Muscle layer of colon (tissue), 2 donors: ENCODE data around the gene POP4.
"Not testable (repeated sequence)": the region's sequence is repeated elsewhere in the genome, so short reads cannot be mapped to it uniquely, and the experiment has no call there.

Experiments
- H3K27ac ChIP-seq: one replicate; pipeline ENCODE4 v1.7.0; 2013; ENCODE audit warnings: low read depth, mild to moderate bottlenecking, low read length, moderate library complexity
- H3K27me3 ChIP-seq, 2 donors: one replicate each; pipeline ENCODE4 v1.7.0; 2013; ENCODE audit warnings: low read length in 2 of 2, mild to moderate bottlenecking in 2 of 2; ENCODE audit not compliant: insufficient read depth in 2 of 2, control insufficient read depth in 1 of 2
- H3K36me3 ChIP-seq: one replicate; pipeline ENCODE4 v1.7.0; 2013; ENCODE audit warnings: mild to moderate bottlenecking, low read length; ENCODE audit not compliant: insufficient read depth
- H3K4me1 ChIP-seq: one replicate; pipeline ENCODE4 v1.7.0; 2013; ENCODE audit warnings: mild to moderate bottlenecking, low read length; ENCODE audit not compliant: insufficient read depth
- H3K4me3 ChIP-seq, 2 donors: one replicate each; pipeline ENCODE4 v1.7.0; 2013; ENCODE audit warnings: low read length in 2 of 2, low read depth in 1 of 2, mild to moderate bottlenecking in 1 of 2, moderate library complexity in 1 of 2
- H3K9ac ChIP-seq: one replicate; pipeline ENCODE4 v1.7.0; 2013; ENCODE audit warnings: low read length
- H3K9me3 ChIP-seq: one replicate; pipeline ENCODE4 v1.7.0; 2013; ENCODE audit warnings: mild to moderate bottlenecking, low read length
- donor health status: abdominal sarcoma.
- donor health status: Adenocarcinoma of cecum.

POP4 gene, protein sequence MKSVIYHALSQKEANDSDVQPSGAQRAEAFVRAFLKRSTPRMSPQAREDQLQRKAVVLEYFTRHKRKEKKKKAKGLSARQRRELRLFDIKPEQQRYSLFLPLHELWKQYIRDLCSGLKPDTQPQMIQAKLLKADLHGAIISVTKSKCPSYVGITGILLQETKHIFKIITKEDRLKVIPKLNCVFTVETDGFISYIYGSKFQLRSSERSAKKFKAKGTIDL

DNA sequence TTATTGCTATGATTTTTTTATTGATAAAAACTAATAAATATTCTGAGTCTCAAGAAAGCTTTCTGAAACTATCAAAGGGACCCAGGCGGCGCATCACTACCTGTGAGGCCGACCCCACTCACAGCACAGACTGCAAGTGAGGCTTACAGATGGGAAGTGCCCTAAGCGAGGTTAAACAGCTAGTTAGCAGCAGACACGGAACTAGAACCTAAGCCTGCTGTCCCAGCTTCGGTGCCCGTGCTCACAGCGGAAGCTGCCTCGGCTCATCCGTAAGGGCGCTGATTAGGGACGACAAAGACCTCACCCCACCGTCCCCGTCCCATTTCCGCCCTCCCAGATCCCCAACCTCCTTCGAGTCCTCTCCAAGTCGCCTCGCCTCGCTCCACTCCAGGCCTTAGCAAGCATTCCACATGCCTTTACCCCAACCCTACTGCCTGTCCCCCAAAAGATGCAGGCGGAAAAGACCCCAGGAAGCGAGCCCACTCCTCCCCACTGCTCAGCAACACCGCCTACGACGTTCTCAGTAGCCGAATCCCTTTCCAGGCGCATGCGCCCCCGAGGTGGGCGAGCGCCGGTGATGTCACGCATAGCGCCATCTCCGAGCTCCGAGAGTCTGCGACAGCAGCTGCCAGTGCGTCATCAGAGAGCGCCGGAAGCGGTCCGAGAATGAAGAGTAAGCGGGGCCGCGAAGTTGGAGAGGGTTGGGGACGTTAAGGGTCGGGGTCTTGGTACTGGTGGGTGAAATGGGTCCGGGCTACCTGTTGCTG, at the start of gene POP4:
Gene POP4, plus strand, starts transcription at position 631 of the 767 bp plus-strand sequence. Its CDS starts 36 bp downstream, at position 667.
- Histone ChIP-seq H3K9ac (peak within 1 kb of the TSS; percentile 89), H3K27me3 (no peaks in the 10 kb centered on the region), H3K27ac (peak within 1 kb of the TSS; percentile 97), H3K4me1 (peaks cover 9% of the 10 kb centered on the region), H3K36me3 (peaks cover 14% of the 10 kb centered on the region), H3K9me3 (no peaks in the 10 kb centered on the region), H3K4me3 (peak within 1 kb of the TSS; percentile 93 to 99)

DNA sequence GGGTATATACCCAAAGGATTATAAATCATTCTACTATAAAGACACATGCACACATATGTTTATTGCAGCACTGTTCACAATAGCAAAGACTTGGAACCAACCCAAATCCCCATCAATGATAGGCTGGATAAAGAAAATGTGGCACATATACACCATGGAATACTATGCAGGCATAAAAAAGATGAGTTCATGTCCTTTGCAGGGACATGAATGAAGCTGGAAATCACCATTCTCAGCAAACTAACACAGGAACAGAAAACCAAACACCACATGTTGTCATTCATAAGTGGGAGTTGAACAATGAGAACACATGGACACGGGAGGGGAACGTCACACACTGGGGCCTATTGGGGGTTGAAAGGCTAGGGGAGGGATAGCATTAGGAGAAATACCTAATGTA, 47.0 kb upstream of the POP4 start:
- not testable (repeated sequence) for H3K27me3 ChIP-seq, H3K36me3 ChIP-seq, H3K9me3 ChIP-seq, H3K4me3 ChIP-seq, H3K9ac ChIP-seq, H3K27ac ChIP-seq, H3K4me1 ChIP-seq

DNA sequence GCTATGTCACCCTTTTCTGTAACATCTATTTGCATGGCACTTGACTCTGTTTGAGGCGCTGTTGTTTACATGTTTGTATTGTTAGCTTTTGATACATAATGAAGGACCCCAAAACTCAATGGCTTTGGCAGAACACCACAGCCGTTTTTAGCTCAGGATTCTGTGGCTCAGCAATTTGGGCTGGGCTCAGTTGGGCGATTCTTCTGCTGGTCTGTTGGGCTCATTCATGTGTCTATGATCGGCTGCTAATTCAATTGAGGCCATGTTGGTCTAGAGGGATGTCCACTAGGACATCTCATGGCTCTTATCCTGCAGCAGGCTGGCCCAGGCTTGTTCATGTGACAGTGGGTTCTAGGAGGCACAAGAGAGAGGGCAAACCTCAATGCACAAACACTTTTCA, 46.3 kb upstream of the POP4 start:
- Histone ChIP-seq H3K9ac (no peak overlapping the region), H3K4me1 (no peaks in the 10 kb centered on the region), H3K27ac (no peak overlapping the region), H3K36me3 (no peaks in the 10 kb centered on the region), H3K9me3 (peaks cover 8% of the 10 kb centered on the region), H3K4me3 (no peak overlapping the region), H3K27me3 (no peaks in the 10 kb centered on the region)

DNA sequence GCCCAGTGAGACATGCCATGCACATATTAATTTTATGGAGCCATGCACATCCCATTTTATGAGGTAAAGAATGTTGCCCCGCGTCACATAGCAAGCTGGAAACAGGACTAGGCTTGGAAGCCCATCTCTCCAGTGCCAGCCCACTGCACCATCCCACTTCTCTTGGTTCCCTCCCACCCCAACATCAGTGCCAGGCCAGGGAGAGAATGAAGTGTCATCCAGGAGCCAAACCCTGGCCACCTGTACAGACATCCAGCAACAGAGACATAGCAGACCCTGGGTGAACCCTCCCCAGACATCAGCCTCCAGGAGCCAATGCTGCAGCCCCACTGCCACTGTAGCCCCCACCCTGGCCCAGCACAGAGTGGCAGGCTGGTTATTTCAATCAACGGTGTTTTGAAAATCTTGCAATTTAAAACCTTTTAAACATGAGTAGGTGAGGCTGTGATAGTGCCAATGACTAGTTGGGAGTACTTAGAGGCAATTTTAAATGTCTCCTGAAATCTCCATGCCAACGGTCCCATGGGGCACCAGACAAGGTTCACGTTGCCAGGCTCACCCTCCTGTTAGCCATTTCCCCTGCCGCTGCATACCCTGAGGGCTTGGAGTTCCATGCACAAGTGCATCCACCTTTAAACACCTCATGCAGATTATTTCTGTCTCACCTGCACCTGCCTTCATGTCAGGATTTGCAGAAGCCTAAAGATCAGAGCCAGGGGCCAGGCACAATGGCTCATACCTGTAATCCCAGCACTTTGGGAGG, 45.6 kb upstream of the POP4 start:
- no peaks in the 10 kb centered on the region for H3K36me3 ChIP-seq
- H3K9me3 ChIP-seq, result peaks cover 8% of the 10 kb centered on the region
- H3K27me3 ChIP-seq, result no peaks in the 10 kb centered on the region
- H3K9ac ChIP-seq, result no peak overlapping the region
- H3K27ac ChIP-seq, result no peak overlapping the region
- H3K4me3 ChIP-seq, result no peak overlapping the region
- no peaks in the 10 kb centered on the region for H3K4me1 ChIP-seq

DNA sequence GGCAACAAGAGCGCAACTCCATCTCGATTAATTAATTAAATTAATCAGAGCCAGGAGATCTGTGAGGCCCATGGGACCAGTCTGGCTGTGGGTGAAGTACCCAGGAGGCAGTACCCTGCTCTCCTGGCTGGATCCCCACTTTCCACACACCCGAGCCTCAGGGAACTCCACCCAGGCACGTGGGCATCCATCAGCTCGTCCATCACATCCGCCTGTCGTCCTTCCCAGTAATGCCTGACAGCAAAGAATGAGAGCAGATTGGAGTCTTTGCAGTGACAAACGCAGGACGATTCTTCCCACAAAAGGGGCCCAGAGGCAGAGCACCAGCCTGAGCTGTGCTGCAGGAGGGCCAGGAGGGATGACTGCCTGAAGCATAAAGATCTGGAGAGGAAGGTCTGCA, 44.5 kb upstream of the POP4 start:
- no peaks in the 10 kb centered on the region for H3K36me3 ChIP-seq
- no peak overlapping the region for H3K9ac ChIP-seq
- H3K27ac ChIP-seq, result no peak overlapping the region
- peaks cover 0 to 5% of the 10 kb centered on the region in 2 donors for H3K27me3 ChIP-seq
- H3K9me3 ChIP-seq, result peaks cover 8% of the 10 kb centered on the region
- no peak overlapping the region for H3K4me3 ChIP-seq
- no peaks in the 10 kb centered on the region for H3K4me1 ChIP-seq

DNA sequence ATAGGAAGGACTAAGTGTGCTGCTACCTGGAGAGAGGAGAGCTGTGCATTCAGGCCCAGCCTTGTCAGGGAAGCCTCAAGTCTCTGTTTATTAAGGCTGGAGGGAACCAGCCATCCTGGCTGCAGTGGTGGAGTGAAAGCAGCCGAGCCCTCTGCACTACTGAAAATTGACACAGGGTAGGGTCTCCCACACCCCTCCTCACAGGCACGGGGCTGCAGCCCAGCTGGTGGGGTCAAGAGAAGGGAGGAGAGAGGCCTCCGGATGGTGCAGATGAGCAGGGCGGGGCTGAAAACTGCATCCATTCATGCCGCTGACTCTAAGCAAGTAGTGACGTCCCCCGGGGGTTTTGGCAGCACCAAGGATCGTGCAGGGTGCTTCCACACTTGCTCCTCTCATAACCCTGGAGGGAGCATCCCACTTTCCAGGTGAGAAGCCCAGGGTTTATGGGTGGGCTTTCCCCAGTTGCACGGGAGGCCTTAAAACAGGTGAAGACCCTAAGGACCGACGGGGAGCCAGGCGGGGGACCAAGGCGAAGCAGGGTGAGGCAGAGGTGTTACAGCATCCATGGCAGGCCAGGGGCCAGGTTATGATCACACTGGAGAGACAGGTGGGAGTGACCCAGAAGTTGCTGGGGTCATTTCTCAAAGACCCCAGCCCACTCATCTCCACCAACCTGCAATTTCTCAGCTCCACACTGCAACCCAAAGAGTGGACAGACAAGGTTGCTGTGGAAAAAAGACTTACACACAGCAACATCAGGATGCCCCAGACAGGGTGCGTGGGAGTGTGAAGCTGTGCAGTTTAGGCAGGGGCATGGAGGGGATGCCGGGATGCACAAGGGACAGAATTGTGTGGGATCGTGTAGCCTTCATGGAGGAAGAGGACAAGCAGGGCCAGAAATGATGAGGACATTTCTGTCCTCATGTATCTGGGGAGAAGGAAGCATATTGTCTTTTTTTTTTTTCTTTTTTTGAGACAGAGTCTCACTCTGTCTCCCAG, 43.5 kb upstream of the POP4 start:
- H3K9me3 ChIP-seq, result peaks cover 8% of the 10 kb centered on the region
- H3K27ac ChIP-seq, result no peak overlapping the region
- no peak overlapping the region for H3K9ac ChIP-seq
- H3K4me3 ChIP-seq, result no peak overlapping the region
- peaks cover 0 to 6% of the 10 kb centered on the region in 2 donors for H3K27me3 ChIP-seq
- H3K36me3 ChIP-seq, result no peaks in the 10 kb centered on the region
- H3K4me1 ChIP-seq, result no peaks in the 10 kb centered on the region

DNA sequence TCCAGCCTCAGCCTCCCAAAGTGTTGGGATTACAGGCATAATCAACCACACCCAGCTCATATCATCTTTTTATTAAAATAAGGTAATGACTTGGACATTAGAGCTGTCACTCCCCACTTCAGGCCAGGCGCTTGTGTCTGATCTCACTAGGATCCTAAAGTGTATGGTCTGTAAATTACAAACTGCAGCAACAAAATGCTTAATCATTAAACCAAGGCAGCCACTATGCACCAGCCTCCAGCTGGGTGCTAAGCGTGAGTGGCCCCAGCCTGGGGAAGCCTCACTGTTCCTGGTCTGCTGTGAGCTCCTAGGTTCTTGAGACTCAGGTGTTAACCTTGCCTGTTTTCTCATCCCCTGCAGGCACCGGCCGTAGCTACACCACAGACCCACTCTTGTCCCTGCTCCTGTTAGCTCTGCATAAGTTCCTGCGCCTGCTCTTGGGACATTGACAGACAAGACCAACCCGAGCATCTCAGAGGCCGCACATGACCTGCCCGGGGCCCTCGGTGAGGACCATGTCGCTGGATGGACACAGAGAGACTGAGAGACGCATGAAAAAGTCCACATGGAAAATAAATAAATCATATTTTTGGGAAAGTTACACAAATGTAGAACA, 42.5 kb upstream of the POP4 start:
- Histone ChIP-seq H3K4me1 (no peaks in the 10 kb centered on the region), H3K4me3 (no peak overlapping the region), H3K27ac (no peak overlapping the region), H3K27me3 (peaks cover 0 to 6% of the 10 kb centered on the region in 2 donors), H3K36me3 (no peaks in the 10 kb centered on the region), H3K9me3 (peaks cover 8% of the 10 kb centered on the region), H3K9ac (no peak overlapping the region)

DNA sequence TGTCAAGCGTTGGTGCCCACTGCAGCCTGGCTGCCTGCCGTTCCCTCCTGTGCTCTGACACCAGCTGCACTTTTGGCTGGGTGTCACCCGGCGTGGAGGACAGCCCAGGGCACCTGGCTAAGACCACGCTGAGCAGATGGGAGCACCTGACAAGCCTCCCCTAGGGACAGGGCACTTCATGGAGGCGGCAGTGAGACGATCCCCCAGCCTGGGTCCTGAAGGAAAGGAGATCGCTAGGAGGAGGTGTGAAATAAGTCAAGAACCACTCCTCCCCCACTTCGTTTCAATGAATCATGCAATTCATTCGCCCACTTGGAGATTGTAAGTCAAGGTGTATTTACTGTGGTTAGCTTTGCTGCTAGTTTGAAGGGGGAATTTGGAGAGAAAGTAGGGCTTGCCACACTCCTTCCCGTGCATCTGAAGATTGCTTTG, 41.5 kb upstream of the POP4 start:
- Histone ChIP-seq H3K36me3 (no peaks in the 10 kb centered on the region), H3K27me3 (peaks cover 0 to 10% of the 10 kb centered on the region in 2 donors), H3K4me3 (no peak overlapping the region), H3K9me3 (peaks cover 8% of the 10 kb centered on the region), H3K27ac (no peak overlapping the region), H3K9ac (no peak overlapping the region), H3K4me1 (no peaks in the 10 kb centered on the region)

DNA sequence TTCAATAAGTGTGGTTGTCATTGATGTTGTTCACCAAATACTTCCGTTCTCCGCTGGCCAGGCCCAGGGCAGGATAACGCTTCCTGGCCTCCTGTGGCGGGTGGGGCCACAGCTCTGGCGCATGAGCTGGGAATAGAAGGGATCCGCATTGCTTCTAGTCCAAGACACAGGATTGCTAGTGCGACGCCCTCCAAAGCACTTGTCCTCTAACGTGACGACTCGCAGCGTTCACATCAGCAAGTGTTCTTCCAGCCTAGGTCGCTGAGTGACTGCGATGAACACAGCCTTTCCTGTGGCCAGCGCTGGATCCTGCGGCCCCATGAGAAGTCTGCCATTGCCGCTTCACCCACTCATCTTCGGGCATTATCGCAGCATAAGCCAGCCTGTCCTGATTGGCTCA, 40.9 kb upstream of the POP4 start:
- H3K27ac ChIP-seq, result no peak overlapping the region
- H3K9me3 ChIP-seq, result peaks cover 2% of the 10 kb centered on the region
- no peaks in the 10 kb centered on the region for H3K4me1 ChIP-seq
- H3K36me3 ChIP-seq, result no peaks in the 10 kb centered on the region
- H3K27me3 ChIP-seq, result peaks cover 0 to 10% of the 10 kb centered on the region in 2 donors
- no peak overlapping the region for H3K9ac ChIP-seq
- no peak overlapping the region for H3K4me3 ChIP-seq

DNA sequence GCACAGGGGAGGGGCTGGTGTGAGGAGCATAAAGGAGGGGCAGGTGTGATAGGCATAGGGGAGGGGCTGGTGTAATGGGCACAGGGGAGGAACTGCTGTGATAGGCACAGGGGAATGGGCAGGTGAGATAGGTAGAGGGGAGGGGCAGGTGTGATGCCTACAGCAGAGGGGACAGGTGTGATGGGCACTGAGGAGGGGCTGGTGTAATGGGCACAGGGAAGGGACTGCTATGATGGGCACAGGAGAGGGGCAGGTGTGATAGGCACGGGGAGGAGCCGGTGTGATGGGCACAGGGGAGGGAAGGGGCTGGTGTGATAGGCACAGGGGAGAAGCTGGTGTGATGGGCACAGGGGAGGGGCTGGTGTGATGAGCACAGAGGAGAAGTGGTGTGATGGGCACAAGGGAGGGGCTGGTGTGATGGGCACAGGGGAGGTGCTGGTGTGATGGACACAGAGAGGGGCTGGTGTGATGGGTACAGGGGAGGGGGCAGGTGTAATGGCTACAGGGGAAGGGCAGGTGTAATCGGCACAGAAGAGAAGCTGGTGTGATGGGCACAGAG, 39.5 kb upstream of the POP4 start:
- peaks cover 0 to 10% of the 10 kb centered on the region in 2 donors for H3K27me3 ChIP-seq
- no peak overlapping the region for H3K4me3 ChIP-seq
- H3K4me1 ChIP-seq, result no peaks in the 10 kb centered on the region
- H3K36me3 ChIP-seq, result no peaks in the 10 kb centered on the region
- no peaks in the 10 kb centered on the region for H3K9me3 ChIP-seq
- H3K9ac ChIP-seq, result no peak overlapping the region
- H3K27ac ChIP-seq, result no peak overlapping the region
